Ishikawa (cell line): ENCODE data around the gene NHSL2.

Source experiments
- CEBPB ChIP-seq: IDR thresholded peaks from 2 replicates; pipeline ENCODE4 v1.6.1; 2012
- CREB1 ChIP-seq: IDR thresholded peaks from 2 replicates; pipeline ENCODE4 v1.6.1; 2012; ENCODE audit warnings: low read depth
- EGR1 ChIP-seq: IDR thresholded peaks from 2 replicates; pipeline ENCODE4 v1.6.1; 2012
- EP300 ChIP-seq: IDR thresholded peaks from 2 replicates; pipeline ENCODE4 v1.6.1; 2012; ENCODE audit warnings: borderline replicate concordance
- FOXM1 ChIP-seq: IDR thresholded peaks from 2 replicates; pipeline ENCODE4 v1.6.1; 2012; ENCODE audit warnings: low read depth, borderline replicate concordance
- NFIC ChIP-seq: IDR thresholded peaks from 2 replicates; pipeline ENCODE4 v1.6.1; 2012
- RAD21 ChIP-seq: IDR thresholded peaks from 2 replicates; pipeline ENCODE4 v1.6.1; 2012; ENCODE audit warnings: low read depth
- REST ChIP-seq: IDR thresholded peaks from 2 replicates; pipeline ENCODE4 v1.6.1; 2012; ENCODE audit warnings: low read depth, mild to moderate bottlenecking
- TAF1 ChIP-seq: IDR thresholded peaks from 2 replicates; pipeline ENCODE4 v1.6.1; 2012; ENCODE audit warnings: low read depth, mild to moderate bottlenecking
- TCF12 ChIP-seq: IDR thresholded peaks from 2 replicates; pipeline ENCODE4 v1.6.1; 2012; ENCODE audit warnings: low read depth
- TEAD4 ChIP-seq: IDR thresholded peaks from 2 replicates; pipeline ENCODE4 v1.6.1; 2012
- YY1 ChIP-seq: IDR thresholded peaks from 2 replicates; pipeline ENCODE4 v1.6.1; 2012; ENCODE audit warnings: low read depth
- ZBTB7A ChIP-seq: IDR thresholded peaks from 2 replicates; pipeline ENCODE4 v1.6.1; 2012; ENCODE audit warnings: low read depth
- TF ChIP-seq, protein P1 (sequence below): IDR thresholded peaks from 2 replicates; pipeline ENCODE4 v1.6.1; 2012
- TF ChIP-seq, protein P2 (sequence below): IDR thresholded peaks from 2 replicates; pipeline ENCODE4 v1.6.1; 2012

The NHSL2 gene

DNA sequence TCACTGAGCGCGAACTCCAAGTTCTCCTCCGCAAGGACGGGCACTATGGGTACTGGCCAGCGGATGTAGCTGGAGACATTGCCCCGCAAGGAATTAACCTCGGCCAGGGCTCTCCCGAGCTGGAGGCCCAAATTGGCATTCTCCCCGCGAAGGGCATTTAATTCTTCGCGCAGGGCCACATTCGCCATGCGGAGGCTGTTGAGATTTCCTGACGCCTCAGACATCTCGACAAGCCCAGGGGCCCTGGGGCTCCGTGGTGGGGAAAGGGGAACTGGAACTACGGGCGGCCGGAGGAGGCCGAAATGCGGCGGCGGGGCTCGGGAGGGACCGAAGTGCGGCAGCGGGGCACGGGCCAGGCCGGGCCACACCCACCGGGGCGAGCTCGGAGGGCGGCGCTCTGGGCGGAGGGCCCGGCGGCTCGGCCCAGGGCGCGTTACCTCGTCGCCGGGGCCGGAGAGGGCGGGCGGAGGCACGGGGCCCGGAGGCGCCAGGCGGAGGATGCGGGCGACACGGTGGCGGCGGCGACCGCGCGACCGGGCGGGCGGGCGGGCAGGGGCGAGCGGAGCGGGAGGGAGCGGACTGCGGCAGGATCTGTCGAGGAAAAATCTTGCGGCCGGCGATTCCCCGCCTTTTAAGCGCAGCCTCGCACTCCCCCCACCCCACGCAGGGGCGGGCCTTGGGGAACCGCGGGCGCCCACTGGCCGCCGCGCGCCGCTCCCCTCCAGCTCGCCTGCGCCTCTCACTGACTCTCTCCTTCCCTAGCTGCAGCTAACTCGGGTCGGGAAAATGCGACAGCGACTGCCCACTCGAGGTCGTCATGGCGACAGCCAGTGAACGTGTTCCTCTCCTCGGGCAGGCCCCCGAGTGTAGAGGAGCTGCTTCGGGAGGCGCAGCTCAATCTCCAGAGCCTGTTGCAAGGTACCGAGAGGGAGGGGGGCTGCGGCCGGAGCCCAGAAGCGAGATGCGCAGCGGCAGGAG lies 221.0 kb downstream of the NHSL2 start, which contains the start of gene RTL5:
Gene RTL5 (minus strand): TSS at position 599 of the 978 bp plus-strand sequence.
- TF ChIP-seq TAF1, result no peak
- TF ChIP-seq REST, result no peak
- TF ChIP-seq EP300, result no peak
- TF ChIP-seq, protein P1, sequence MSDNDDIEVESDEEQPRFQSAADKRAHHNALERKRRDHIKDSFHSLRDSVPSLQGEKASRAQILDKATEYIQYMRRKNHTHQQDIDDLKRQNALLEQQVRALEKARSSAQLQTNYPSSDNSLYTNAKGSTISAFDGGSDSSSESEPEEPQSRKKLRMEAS, result 0 out of 2 replicates have a peak, but pooled peaks have one; percentile 24
- no peak for TF ChIP-seq TEAD4
- no peak for TF ChIP-seq CREB1
- no peak for TF ChIP-seq ZBTB7A
- no peak for TF ChIP-seq CEBPB

DNA sequence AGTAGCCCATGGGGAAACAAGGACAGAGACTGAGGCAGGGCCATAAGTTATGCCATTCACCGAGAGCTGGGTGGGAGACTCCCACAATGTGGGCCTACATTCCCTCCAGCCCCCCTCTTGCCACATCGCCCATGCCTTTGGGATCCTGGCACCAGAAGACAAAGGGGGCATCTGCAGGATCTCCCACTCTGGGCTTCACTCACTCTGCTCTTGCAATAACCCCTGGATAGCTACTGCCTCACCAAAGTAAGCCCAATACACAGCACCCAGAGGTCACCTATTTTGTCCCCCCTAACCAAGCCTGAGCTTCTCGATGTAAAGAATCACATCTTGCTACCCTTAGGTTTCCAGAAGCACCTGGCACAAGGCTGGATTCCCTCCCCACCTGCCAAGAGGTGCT lies 221.8 kb downstream of the NHSL2 start:
- TF ChIP-seq CEBPB (no peak), REST (no peak), NFIC (no peak), ZBTB7A (no peak), TEAD4 (no peak), TCF12 (no peak), FOXM1 (no peak), EP300 (no peak), TAF1 (no peak), CREB1 (no peak), RAD21 (no peak), YY1 (no peak), EGR1 (no peak)
- TF ChIP-seq, protein P2, sequence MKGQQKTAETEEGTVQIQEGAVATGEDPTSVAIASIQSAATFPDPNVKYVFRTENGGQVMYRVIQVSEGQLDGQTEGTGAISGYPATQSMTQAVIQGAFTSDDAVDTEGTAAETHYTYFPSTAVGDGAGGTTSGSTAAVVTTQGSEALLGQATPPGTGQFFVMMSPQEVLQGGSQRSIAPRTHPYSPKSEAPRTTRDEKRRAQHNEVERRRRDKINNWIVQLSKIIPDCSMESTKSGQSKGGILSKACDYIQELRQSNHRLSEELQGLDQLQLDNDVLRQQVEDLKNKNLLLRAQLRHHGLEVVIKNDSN, result no peak
- TF ChIP-seq, protein P1, result no peak

- TF ChIP-seq CREB1 (no peak), EP300 (no peak)
These were observed 223.4 kb downstream of the NHSL2 start for GRCh38 chrX:72133851-72134546.

- TF ChIP-seq TAF1, result no peak
- TF ChIP-seq REST, result no peak
- no peak for TF ChIP-seq NFIC
- TF ChIP-seq RAD21, result no peak
- no peak for TF ChIP-seq EP300
These were observed 227.3 kb downstream of the NHSL2 start for GRCh38 chrX:72137846-72138495.
